ENCODE measurements around the gene ZNF800.

ZNF800 gene

DNA sequence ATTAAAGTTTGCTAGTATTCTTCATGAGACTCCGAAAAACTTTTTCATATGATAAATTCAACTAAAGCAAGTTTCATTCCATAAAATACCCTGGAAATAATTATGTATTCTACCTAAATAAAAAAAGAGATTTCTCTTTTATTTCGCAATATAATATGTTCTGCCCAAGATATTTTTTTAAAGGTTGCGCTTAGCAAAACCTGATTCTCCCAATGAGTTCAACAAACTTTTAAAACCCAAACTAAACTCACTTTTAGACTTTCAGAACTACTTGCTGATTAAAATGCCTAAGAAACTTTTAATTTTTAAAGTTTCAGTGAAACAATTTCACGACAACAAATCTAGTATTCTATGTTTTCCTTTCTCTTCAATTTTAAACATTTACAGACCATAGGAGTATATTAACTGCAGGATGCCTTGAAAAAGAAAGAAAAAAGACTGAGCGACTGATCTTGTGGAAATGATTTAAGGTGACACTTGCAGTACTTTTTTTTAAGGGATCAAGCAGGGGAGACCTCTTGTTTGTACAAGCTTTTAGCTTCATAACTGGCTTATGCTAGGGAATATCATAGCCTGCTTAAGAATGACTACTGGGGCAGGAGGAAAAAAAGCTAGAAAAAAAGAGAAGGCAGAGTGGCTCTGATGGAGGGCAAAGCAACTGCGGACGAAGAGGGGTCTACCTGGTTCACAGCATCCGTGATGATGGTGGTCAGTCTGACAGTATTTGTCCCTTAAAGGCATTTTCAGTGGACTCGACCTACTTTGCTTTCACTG is 1.5 kb downstream of the ZNF800 start:
- no peak for DNase-seq

DNA sequence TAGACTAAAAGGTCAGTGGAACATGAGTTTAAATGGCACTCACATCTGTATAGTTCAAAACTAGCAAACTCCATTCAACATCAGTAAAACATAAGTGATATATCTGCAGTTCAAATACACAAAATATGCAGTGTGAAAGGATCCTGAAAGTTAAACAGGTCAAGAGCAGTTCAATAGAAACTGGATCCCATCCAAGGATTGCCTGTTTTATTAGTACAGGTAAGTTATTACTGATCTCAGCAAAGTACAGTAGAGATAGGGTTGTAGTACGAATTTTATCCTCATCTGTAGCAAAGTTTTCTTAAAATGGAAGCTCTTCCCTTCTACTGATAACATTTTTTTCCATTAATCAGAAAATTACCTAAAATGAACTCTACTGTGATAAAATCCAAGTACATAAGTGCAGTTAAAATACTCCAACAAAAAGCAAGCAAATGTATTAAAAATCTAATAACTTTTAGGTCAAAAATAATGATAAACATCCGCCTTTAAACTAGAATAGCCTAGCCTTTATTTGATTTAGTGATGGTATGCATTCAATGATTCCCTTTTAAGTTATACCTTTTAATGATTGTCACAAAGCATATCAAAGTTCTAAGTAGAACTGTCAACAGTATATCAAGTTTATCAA is 2.2 kb downstream of the ZNF800 start:
- DNase-seq: no peak

DNA sequence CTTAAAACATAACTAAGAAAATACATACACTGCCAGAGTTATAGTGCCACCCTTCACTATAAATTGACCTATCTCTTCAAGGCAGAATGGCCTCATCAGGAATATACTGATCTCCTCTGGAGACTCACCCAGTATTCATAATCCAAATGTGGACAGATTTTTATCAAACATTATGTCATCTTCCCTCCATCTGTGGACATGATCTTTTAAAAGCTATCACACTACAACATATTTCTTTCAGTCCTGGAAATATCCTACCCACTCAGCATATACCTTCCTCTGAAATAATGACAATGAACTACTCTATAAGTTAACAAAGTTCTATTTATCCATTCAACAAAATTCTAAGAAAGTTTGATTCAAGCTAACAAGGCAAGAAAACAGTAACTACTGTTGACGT is 3.2 kb downstream of the ZNF800 start:
- DNase-seq: no peak

DNA sequence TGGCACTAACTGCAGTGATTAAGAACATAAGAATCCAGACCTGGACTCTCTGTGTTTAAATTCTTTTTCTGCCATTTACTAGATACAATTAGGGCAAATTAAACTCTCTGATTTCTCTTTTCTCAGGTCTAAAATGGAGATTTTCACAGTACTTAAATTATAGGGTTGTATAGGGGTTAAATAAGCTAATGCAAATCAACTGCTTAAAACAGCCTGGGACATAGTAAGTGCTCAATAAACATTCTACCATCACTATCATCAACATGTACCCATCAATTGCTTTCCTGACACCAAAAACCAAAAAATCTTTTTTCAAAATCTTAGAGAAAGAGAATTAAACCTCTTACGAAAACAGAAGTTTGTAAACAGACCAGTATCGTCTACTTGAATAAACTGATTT is 4.5 kb downstream of the ZNF800 start:
- no peak for DNase-seq

DNA sequence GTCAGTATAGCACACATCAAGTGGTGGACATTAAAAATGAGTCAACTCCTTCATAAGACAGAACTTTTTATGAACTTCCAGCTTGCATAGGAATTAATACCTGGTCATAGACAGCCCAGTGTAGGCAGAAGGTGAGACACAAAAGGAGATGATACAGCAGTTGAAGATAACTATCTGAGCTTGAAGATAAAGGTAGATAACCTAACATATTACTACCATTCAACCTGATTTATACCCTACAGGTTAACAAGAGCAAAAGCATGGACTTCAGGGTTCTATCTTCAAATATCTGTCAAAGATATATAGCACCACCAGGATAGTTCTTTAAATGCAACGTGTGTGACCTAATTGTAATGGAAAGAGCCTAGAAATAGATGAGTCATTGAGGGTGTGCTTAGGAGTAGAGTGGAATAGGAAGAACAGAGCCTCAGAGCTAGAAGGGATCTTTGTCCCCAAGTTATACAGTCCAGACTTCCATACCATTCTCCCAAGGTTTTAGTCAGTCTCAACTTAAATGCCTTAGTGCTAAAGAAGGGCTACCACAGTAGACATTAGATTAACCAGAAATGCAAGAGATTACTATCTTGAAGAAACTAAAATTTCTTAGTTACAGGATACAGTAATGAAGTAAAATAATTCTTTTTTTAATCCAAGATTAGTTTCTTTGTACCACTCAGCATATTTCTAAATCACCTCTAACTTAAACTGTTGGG is 9.2 kb downstream of the ZNF800 start:
- no peak for DNase-seq

DNA sequence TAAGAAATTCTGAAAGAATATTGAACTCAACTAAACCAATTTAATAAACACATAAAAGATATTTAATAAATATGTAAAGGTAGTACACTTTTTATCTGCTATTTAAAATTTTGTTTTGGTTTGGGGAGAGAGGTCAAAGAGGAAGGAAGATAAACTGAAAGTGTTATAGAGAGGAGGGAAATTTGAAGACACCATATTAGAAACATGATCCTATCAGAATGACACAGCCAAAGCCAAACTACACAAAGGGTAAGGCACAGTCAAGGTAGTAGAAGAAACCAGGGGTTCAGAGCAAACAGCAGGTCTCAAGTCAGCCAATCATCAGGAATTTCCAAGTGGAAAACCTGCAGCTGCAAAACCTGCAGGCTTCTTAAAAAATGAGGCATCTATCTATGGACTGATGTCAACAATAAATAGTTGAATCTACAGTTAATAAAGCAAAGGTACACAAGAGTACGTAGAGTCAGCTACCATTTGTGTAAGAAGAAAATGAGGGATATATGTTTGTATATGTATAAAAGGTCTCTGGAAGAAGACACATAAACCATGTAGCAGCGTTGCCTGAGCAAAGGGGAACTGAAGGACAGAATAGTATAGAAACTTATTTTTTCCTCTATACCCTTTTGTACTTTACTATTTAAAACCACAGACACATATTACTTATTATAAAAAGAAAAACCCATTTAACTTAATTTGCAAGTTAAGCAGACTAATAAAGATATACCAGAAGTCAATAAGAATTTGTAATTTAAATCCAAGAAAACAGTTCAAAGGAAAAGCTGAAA is 10.0 kb downstream of the ZNF800 start:
- DNase-seq: no peak

DNA sequence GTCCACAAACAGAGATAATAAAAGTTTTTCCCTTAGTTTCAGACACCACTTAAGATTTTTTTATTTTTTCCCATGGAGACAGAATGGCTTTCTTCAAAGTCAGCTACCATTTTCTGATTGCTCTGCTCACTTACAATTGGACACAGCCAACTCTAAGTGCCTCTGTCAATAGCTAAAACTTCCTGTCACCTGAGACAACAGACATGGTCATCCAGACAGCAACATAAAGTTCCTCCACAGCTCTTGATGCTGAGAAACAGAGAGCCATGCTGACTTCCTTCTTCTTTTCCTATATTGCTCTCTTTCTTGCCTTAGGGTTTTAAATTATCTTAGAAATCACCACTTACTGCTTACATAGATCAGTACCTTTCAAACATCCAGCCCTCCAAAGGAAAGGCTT is 12.0 kb downstream of the ZNF800 start:
- no peak for DNase-seq

DNA sequence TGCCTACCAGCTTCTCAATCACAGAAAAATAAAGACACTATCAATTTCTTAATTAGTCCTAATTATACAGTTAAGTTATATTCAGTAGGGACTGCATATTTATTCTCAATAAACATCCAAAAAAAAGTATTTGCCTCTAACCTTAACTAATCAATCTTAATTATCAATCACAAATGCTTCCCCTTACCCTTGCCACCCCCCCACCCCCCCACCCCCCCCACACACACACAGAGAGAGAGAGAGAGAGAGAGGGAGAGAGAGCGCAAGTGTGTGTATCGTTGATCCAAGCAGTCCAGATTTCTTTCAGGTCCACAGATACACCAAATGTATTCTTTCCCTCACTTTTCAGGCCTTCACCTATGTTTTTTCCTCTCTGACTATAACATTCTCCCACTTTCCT is 12.9 kb downstream of the ZNF800 start:
- DNase-seq: no peak

DNA sequence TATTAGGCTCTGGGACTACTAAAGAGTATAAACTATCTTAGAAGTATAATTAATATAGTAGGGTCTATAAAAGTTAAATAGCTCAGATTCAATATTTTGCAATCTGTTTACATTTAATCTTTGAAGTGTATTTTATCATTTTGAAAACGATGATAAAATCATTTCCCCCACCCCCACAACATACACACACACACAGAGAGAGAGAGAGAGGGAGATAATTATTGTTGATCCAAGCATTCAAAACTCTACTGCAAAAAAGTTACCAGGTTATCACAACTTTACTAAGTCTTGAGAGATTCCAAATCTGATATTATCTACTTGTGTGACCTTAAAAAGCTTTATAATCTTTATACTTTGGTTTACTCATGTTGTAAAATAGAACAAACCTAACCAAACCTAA is 14.0 kb downstream of the ZNF800 start:
- DNase-seq: no peak

DNA sequence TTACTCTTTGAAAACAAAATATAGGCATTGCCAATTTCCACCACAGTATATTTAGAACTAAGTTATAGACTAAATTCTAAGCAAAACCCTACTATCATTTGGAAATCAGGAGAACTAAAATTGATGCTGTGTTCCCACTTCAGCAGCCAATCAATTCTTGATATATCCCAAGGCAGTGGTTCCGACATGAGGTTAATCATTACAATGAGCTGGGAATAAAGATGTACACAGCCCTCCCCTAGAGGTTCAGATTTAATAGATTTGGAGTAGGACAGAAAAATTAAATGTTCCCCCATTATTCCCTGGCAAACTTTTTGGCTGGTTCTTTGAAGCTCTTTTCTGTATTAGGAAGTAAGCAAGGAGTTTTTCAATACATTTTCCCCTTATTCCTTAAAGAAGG is 15.1 kb downstream of the ZNF800 start:
- no peak for DNase-seq

DNA sequence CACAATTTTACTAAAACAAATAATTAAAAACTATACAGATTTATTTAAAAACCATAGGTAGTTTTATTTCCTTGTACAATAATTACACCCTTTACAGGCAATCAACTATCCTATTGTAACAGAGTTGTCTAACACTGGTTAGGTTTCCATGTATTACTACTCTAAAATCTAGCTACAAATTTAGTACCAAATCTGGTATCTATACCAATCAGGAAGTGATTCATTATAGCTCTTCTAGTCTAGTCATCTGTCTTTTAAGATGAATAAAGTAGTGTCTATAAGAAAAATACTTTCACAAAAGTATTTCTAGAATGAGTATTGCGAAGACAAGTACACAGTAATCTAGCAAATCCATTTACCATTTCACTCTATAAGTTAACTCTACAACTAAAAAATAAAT is 16.9 kb downstream of the ZNF800 start:
- no peak for DNase-seq

DNA sequence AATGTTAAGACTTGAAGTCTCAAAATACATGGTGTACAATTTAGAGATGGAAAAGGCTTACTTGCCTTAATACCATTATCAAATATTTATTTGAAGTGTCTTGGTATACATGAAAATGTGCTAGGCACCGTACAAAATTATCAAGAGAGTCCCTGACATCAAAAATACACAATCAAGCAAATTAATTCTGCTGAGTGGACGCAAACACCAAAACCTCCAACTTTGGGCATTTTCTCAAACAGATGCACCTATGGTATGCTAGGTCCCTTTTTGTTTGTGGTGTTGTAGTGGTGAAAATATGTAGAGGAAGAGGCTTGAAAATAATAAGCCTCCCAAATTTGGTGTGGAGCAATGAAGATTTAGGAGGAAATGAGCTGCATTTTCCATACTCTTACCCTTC is 24.8 kb downstream of the ZNF800 start:
- no peak for DNase-seq

DNA sequence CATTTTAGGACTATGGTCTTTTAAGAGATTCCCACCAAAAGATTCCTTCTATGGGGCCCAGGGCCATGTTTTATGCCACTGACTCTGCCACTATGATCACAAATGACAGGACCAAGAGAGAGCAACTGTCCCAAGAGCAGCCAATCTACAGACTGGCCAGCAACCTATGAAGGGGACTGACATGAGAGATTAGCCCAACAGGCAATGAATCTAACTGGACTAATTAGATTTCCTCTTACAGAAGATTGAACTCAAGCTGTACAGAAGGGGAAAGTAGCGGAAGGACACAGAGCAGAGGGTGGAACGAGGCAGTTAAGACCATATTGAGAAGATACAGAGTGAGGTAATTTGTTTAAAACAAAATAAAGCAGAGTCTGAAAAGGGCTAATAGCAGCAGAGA is 25.8 kb downstream of the ZNF800 start:
- no peak for DNase-seq

DNA sequence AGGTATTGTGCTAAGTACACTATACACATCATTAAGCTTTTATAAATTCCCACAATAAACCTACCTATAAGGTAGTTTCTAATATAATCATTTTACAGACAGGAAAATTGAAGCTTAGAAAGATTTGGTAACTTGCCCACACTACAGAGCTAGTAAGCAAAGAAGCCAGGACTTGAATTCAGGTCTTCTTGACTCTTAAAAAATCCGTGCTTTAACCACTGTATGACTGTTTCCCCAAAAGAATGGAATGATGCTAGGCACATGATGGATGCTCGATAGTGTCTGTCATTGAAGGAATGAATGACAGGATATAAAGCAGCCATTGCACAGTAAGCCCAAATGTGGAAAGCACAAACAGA is 26.6 kb downstream of the ZNF800 start:
- no peak for DNase-seq

DNA sequence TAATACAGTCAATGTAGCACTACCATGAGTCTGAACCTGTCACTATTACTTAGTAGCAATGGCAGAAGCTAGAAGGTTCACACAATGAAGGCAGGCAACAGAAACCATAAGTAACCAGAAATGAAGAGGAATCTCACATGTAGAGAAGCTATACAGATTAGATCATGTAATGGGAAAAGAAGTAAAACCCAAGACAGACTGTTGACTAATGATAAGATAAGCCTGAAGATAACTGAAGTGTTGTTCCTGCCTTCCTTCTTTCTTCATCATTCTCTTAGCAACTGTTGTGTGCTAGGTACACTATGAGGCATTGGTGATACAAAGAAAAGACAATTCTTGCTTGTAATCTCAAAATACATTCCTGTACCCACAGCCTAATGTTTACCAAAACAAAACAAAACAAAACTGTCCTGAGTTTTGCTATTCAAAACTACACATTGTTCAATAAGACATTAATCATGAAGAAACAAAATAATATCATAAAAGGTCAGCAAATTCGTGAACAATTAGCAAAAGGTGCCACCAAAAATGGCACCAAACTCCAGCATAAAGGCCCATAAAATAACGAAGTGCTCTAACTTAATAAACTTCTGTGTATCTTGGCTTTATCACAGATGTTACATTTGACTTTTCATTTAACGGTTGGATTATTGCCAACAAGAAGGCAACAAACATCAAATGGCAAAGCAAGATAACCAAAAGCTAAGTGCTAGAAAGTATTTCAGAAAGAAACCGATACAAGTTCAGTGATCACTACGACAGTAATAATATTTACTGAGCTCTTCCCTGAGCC is 27.1 kb downstream of the ZNF800 start:
- DNase-seq: no peak

DNA sequence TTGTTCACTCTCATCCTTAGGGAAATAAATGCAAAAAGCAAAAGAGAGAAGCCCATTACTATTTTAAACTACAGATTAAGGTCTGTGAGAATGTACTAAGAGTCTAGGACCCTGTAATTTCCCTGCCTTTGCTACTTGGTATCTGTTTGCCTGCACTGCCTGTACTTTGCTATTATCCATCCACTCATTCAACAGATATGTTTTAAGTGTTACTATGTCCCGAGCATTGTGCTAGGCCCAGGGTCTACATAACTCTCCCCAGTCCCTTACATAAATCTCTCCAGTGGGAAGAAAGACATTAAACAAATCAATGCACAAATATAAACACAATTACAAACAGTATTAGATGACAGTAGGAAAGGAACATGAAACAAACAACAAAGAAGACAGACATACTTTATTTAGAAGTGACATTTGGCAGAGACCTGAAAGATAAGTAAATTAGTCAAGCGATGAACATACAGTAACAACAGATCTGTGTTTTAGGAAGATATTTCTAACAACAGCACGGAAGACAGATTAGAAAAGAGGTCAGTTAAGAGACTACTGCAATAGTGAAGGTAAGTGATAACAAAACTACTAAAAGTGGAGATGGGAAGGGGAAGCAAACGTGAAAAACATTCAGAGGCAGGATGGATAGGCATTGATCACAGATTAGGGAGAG is 30.0 kb downstream of the ZNF800 start:
- DNase-seq: no peak

DNA sequence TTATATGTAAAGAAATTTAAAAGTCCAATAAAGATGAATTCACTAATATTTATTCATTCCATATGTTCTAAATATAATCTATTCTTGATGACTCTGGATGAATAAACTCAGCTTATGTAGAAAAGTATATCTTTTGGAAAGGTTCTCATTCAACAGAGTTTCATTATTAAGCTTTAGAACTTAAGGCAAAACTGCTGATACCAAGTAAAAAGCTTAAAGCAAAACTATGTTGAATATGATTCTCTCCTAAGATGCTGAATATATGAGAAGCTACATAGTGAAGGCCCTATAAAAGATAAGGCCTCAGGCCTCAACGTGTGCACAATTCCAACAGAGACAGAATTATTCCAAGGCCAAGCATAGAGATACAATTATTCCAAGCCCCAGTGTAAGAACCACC is 30.8 kb downstream of the ZNF800 start:
- no peak for DNase-seq

DNA sequence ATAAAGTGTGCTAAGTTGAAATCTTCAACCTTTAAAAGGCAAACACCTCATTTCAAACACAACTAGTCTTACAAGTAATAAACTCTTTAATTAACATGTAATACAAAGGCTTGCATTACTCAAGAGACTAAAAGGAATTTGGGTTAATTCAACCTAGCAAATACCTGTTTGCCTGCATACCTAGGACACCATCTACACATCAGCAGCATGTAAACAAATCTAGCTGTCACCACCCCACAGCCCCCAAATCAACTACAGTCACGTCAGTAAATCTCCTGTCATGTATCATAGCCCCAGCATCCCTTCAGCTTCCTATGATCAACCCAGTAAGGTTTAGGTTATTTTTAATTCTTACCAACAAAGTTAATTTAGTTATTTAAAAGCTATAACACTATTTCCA is 33.5 kb downstream of the ZNF800 start:
- DNase-seq: no peak

DNA sequence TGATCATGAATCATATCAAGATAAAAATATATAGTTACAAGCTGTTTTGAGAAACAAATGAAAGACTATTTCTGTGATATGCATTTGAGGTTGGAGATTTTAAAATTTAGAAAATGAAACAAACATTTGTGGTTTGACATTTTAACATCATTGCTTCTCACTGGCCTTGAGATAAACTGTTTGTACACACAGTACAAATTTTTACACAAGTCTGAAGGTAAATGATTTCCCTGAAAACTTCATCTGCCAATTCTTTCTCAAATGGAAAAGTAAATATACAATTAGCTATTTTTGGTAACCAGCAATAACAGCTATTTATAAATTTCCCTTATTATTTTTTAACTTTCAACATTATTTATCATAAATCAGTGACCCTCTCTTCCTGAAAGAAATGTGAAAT is 38.6 kb downstream of the ZNF800 start:
- no peak for DNase-seq

DNA sequence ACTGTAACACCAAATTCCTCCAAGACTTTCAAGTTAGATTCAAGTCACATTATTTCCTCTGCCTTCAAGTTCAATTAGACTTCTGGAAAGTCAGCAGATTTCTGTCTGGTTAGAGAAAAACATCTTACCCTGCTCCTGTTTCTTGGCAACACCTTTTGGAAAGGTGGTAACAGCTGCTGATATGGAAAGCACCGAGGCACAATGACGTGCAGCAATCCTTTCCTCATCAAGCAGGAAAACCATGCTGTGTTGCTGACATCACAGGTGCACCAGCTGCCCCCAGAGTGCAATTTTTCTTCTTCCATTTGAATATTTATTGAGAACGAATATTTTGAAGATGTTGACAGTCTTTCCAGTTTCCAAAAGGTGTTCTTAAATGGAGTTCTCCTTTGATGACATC is 41.9 kb downstream of the ZNF800 start:
- no peak for DNase-seq

DNA sequence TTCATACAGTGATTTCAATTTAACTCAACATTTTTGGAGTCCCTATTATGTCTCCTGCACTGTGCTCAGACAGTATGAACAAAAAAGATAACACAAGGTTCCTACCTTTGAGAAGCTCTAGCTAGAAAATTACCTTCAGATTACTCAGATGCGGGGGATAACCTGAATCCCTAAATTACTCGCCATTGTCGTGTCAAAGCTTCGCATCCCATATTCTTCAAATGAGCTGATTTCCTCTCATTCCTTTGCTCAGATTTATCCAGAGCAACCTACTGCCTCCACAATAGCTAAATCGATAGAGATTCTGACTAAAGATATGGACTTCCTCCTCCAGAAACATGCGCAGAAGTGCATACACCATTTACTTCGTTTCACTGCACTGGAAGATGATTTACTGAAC is 42.6 kb downstream of the ZNF800 start:
- no peak for DNase-seq

DNA sequence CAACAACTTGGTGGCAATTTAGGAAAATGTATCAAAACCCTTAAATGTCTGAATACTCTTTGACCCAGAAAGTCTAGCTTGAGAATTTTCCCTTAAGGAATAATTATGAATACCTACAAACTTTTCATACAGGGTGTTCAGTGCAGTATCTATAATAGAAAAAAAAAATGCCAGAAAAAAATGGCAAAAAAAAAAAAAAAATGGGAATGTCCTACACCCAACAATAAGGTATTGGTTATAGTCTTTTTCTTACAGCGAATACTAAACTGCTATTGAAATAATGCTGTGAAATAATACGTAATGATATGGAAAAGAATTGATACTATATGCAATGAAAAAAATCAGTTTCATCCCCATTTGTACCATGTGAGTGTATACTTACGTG is 44.3 kb downstream of the ZNF800 start:
- no peak for DNase-seq

All from CD4-positive, alpha-beta T cell treated with Interleukin-1 beta for 1 hour (primary cell).